HG03469 (cell line): ENCODE results near the gene SUN1.
A peak's percentile ranks its signal among the peaks of the same experiment; 100 is the strongest.
"Not testable (repeated sequence)": the region's sequence is repeated elsewhere in the genome, so short reads cannot be mapped to it uniquely, and the experiment has no call there.

Experiments
- ATAC-seq: cut with Tn5 transposase; IDR thresholded peaks from one replicate; pipeline ENCODE4 v1.9.1; 2021; ENCODE audit warnings: mild to moderate bottlenecking, moderate library complexity, moderate number of reproducible peaks; ENCODE audit not compliant: unreplicated experiment

The SUN1 gene

GRCh38 chr7:915291-916218, 83.3 kb downstream of the SUN1 start:
- no peak for ATAC-seq

- ATAC-seq = no peak
These were observed 84.1 kb downstream of the SUN1 start for GRCh38 chr7:916291-916941.

GRCh38 chr7:917255-918117, 85.2 kb downstream of the SUN1 start:
- no peak for ATAC-seq

GRCh38 chr7:918118-918425, 85.8 kb downstream of the SUN1 start:
- ATAC-seq = no peak

- ATAC-seq = no peak
These were observed 86.3 kb downstream of the SUN1 start for GRCh38 chr7:918441-919113.

GRCh38 chr7:919114-919442, 86.8 kb downstream of the SUN1 start:
- no peak for ATAC-seq

- ATAC-seq = no peak
These were observed 87.7 kb downstream of the SUN1 start for GRCh38 chr7:919924-920341.

GRCh38 chr7:920351-921070, 88.2 kb downstream of the SUN1 start:
- ATAC-seq = no peak

GRCh38 chr7:921071-921461, 88.8 kb downstream of the SUN1 start:
- no peak for ATAC-seq

GRCh38 chr7:921581-922333, 89.5 kb downstream of the SUN1 start:
- no peak for ATAC-seq

- ATAC-seq = no peak
These were observed 90.2 kb downstream of the SUN1 start for GRCh38 chr7:922334-923107.

GRCh38 chr7:923108-924041, 91.1 kb downstream of the SUN1 start:
- ATAC-seq = peak; percentile 50

- ATAC-seq = not testable (repeated sequence)
These were observed 91.8 kb downstream of the SUN1 start for GRCh38 chr7:924042-924441.
